Neuronal stem cell (in vitro differentiated cells): ENCODE data around the gene MINDY4B.
A peak's percentile ranks its signal among the peaks of the same experiment; 100 is the strongest.

Source experiments
- DNase-seq: peaks from one replicate; pipeline ENCODE4 v3.0.0-alpha.2; 2013; ENCODE audit warnings: low spot score
- H2AFZ ChIP-seq: one replicate; pipeline ENCODE4 v1.6.1; 2013; ENCODE audit warnings: mild to moderate bottlenecking, low read length, inconsistent platforms
- H2AK5ac ChIP-seq: 2 replicates; pipeline ENCODE4 v1.6.1; 2013; ENCODE audit warnings: low read depth, mild to moderate bottlenecking, inconsistent platforms, low read length, moderate library complexity, mixed read lengths
- H2BK120ac ChIP-seq: 2 replicates; pipeline ENCODE4 v1.6.1; 2013; ENCODE audit warnings: low read depth, mild to moderate bottlenecking, inconsistent platforms, low read length, moderate library complexity, mixed read lengths
- H2BK12ac ChIP-seq: one replicate; pipeline ENCODE4 v1.6.1; 2013; ENCODE audit warnings: low read length, inconsistent platforms
- H2BK15ac ChIP-seq: 2 replicates; pipeline ENCODE4 v1.6.1; 2013; ENCODE audit warnings: mild to moderate bottlenecking, low read length, inconsistent platforms, mixed read lengths
- H2BK5ac ChIP-seq: one replicate; pipeline ENCODE4 v1.6.1; 2013; ENCODE audit warnings: inconsistent platforms, mild to moderate bottlenecking, low read length, moderate library complexity
- H3K14ac ChIP-seq: one replicate; pipeline ENCODE4 v1.6.1; 2013; ENCODE audit warnings: low read length, inconsistent platforms
- H3K18ac ChIP-seq: 2 replicates; pipeline ENCODE4 v1.6.1; 2013; ENCODE audit warnings: low read length, inconsistent platforms
- H3K23ac ChIP-seq: 2 replicates; pipeline ENCODE4 v1.6.1; 2013; ENCODE audit warnings: low read depth, mild to moderate bottlenecking, mixed read lengths, low read length, inconsistent platforms; ENCODE audit not compliant: poor library complexity
- H3K27ac ChIP-seq: replicated peaks from 3 replicates; pipeline ENCODE4 v1.5.1; 2013; ENCODE audit warnings: low read length, inconsistent platforms
- H3K27me3 ChIP-seq, 3 experiments: 2 replicates each; pipeline ENCODE4 v1.6.1; 2013; ENCODE audit warnings: low read length in 3 of 3, mild to moderate bottlenecking in 2 of 3, inconsistent platforms in 1 of 3, low read depth in 1 of 3, mixed read lengths in 1 of 3, moderate library complexity in 1 of 3; ENCODE audit not compliant: control insufficient read depth in 3 of 3, insufficient read depth in 3 of 3
- H3K36me3 ChIP-seq, 2 donors: replicated peaks in 1 of 2; 2 replicates each; pipeline ENCODE4 v1.6.1; 2013; ENCODE audit warnings: low read length in 2 of 2; ENCODE audit not compliant: control insufficient read depth in 2 of 2, insufficient read depth in 2 of 2
- H3K4ac ChIP-seq: 2 replicates; pipeline ENCODE4 v1.6.1; 2013; ENCODE audit warnings: inconsistent platforms, mild to moderate bottlenecking, low read length, moderate library complexity
- H3K4me1 ChIP-seq, 2 donors: 1 replicate in 1 of 2; 2 replicates in 1 of 2; pipeline ENCODE4 v1.6.1; 2013; ENCODE audit warnings: low read length in 2 of 2, low read depth in 1 of 2; ENCODE audit not compliant: control insufficient read depth in 2 of 2, insufficient read depth in 1 of 2
- H3K4me2 ChIP-seq: one replicate; pipeline ENCODE4 v1.6.1; 2013; ENCODE audit warnings: mild to moderate bottlenecking, low read length, inconsistent platforms; ENCODE audit not compliant: insufficient read depth, poor library complexity, severe bottlenecking
- H3K4me3 ChIP-seq, 2 donors: 2 replicates each; pipeline ENCODE4 v1.5.1; 2013; ENCODE audit warnings: low read length in 2 of 2, mild to moderate bottlenecking in 2 of 2, inconsistent platforms in 1 of 2, moderate library complexity in 1 of 2
- H3K79me1 ChIP-seq: one replicate; pipeline ENCODE4 v1.6.1; 2013; ENCODE audit warnings: low read depth, mild to moderate bottlenecking, inconsistent platforms, low read length, moderate library complexity
- H3K9ac ChIP-seq: one replicate; pipeline ENCODE4 v1.6.1; 2013; ENCODE audit warnings: mild to moderate bottlenecking, low read depth, low read length, inconsistent platforms; ENCODE audit not compliant: poor library complexity
- H3K9me3 ChIP-seq, 2 donors: replicated peaks in 1 of 2; 2 replicates each; pipeline versions ENCODE3 to v1.6.1; 2013; ENCODE audit warnings: low read length in 2 of 2, mild to moderate bottlenecking in 2 of 2, inconsistent platforms in 1 of 2, low read depth in 1 of 2, mixed read lengths in 1 of 2, moderate library complexity in 1 of 2; ENCODE audit not compliant: control insufficient read depth in 2 of 2, insufficient read depth in 1 of 2
- H4K8ac ChIP-seq: one replicate; pipeline ENCODE4 v1.6.1; 2013; ENCODE audit warnings: low read depth, mild to moderate bottlenecking, inconsistent platforms, low read length, moderate library complexity
- H4K91ac ChIP-seq: one replicate; pipeline ENCODE4 v1.6.1; 2013; ENCODE audit warnings: low read length, low read depth, mild to moderate bottlenecking, inconsistent platforms; ENCODE audit not compliant: poor library complexity
- WGBS, 2 donors: extraction: QIAGEN DNeasy Blood & Tissue Kit; methylation state at CpG; one replicate each; pipeline ENCODE4 v1.1.7; 2013; ENCODE audit warnings: missing lambda C conversion rate in 2 of 2, mixed read lengths in 1 of 2; ENCODE audit not compliant: insufficient read length in 2 of 2, insufficient replicate concordance in 1 of 2; ENCODE audit errors: extremely low coverage in 2 of 2; 5-methylcytosine and 5-hydroxymethylcytosine counted together

The MINDY4B gene

GRCh38 chr3:150921209-150921608 lies 16.0 kb upstream of the MINDY4B start:
- H3K18ac ChIP-seq: peak overlapping the region; percentile 81
- no peak overlapping the region for H3K14ac ChIP-seq
- no peak overlapping the region for H3K27ac ChIP-seq
- no peak overlapping the region for H2BK15ac ChIP-seq
- WGBS, 2 donors: no CpG with 5 or more reads among the region's 4 CpGs
- no peaks in the 10 kb centered on the region for H3K36me3 ChIP-seq
- H3K9me3 ChIP-seq: peaks cover 0 to 4% of the 10 kb centered on the region in 2 donors
- no peak overlapping the region for H2AFZ ChIP-seq
- no peak overlapping the region for H3K4me3 ChIP-seq
- no peak overlapping the region for H2BK5ac ChIP-seq
- H2AK5ac ChIP-seq: no peak overlapping the region
- H3K9ac ChIP-seq: no peak overlapping the region
- no peak overlapping the region for H4K91ac ChIP-seq
- H3K4me1 ChIP-seq: peaks cover 0 to 8% of the 10 kb centered on the region in 2 donors
- peaks cover 0 to 11% (median 0%) of the 10 kb centered on the region in 3 experiments for H3K27me3 ChIP-seq
- no peak overlapping the region for H2BK120ac ChIP-seq
- H3K4me2 ChIP-seq: no peak overlapping the region
- no peaks in the 10 kb centered on the region for H3K79me1 ChIP-seq
- H4K8ac ChIP-seq: no peak overlapping the region
- H3K4ac ChIP-seq: no peak overlapping the region
- no peak overlapping the region for H3K23ac ChIP-seq
- no peak for DNase-seq
- H2BK12ac ChIP-seq: peak overlapping the region; percentile 95

GRCh38 chr3:150920236-150920635 lies 15.0 kb upstream of the MINDY4B start:
- H3K4ac ChIP-seq: no peak overlapping the region

GRCh38 chr3:150917951-150918350 lies 12.7 kb upstream of the MINDY4B start:
- Histone ChIP-seq H2BK12ac (no peak overlapping the region), H3K18ac (peak overlapping the region; percentile 54), H2BK5ac (no peak overlapping the region), H3K4ac (no peak overlapping the region), H2AFZ (peak overlapping the region; percentile 0), H3K36me3 (no peaks in the 10 kb centered on the region), H3K14ac (no peak overlapping the region), H2BK120ac (no peak overlapping the region), H4K91ac (no peak overlapping the region), H2AK5ac (no peak overlapping the region), H3K23ac (no peak overlapping the region), H3K9ac (no peak overlapping the region), H3K27ac (no peak overlapping the region), H3K4me2 (no peak overlapping the region), H3K27me3 (no peaks in the 10 kb centered on the region), H2BK15ac (no peak overlapping the region), H4K8ac (no peak overlapping the region), H3K4me3 (no peak overlapping the region), H3K79me1 (no peaks in the 10 kb centered on the region), H3K4me1 (peaks cover 0 to 6% of the 10 kb centered on the region in 2 donors), H3K9me3 (peaks cover 0 to 4% of the 10 kb centered on the region in 2 donors)
- WGBS, 2 donors: no CpG with 5 or more reads among the region's 7 CpGs
- no peak for DNase-seq

More at GRCh38 chr3:150920236-150920635, 15.0 kb upstream of the MINDY4B start:
- Histone ChIP-seq H3K18ac (no peak overlapping the region), H3K79me1 (no peaks in the 10 kb centered on the region), H2BK12ac (no peak overlapping the region), H4K91ac (no peak overlapping the region), H3K23ac (no peak overlapping the region), H3K4me1 (peaks cover 0 to 6% of the 10 kb centered on the region in 2 donors), H2AK5ac (no peak overlapping the region), H2AFZ (no peak overlapping the region), H3K9ac (no peak overlapping the region), H3K14ac (no peak overlapping the region), H2BK15ac (no peak overlapping the region), H2BK120ac (no peak overlapping the region), H4K8ac (no peak overlapping the region), H3K4me3 (no peak overlapping the region), H3K27ac (no peak overlapping the region), H3K27me3 (peaks cover 0 to 7% (median 0%) of the 10 kb centered on the region in 3 experiments), H3K9me3 (peaks cover 0 to 4% of the 10 kb centered on the region in 2 donors), H3K36me3 (no peaks in the 10 kb centered on the region), H3K4me2 (no peak overlapping the region), H2BK5ac (no peak overlapping the region)
- WGBS, 2 donors: no CpG with 5 or more reads among the region's 2 CpGs
- DNase-seq: no peak

- Histone ChIP-seq H4K91ac (no peak overlapping the region), H3K4me3 (no peak overlapping the region), H3K9me3 (peaks cover 0 to 2% of the 10 kb centered on the region in 2 donors), H3K27ac (no peak overlapping the region), H2BK15ac (no peak overlapping the region), H3K4me2 (no peak overlapping the region), H3K36me3 (no peaks in the 10 kb centered on the region), H3K18ac (no peak overlapping the region), H2AFZ (no peak overlapping the region), H3K4ac (no peak overlapping the region), H2BK120ac (no peak overlapping the region), H3K79me1 (no peaks in the 10 kb centered on the region), H2AK5ac (no peak overlapping the region), H3K14ac (no peak overlapping the region), H3K4me1 (peaks cover 0 to 5% of the 10 kb centered on the region in 2 donors), H2BK12ac (no peak overlapping the region), H3K23ac (no peak overlapping the region), H2BK5ac (no peak overlapping the region), H3K9ac (no peak overlapping the region), H4K8ac (no peak overlapping the region), H3K27me3 (peaks cover 0 to 2% (median 0%) of the 10 kb centered on the region in 3 experiments)
- DNase-seq: no peak
- no CpG with 5 or more reads among the region's 4 CpGs for WGBS, 2 donors
Measured at GRCh38 chr3:150913133-150913922, 8.1 kb upstream of the MINDY4B start.
